ENCODE data around the gene PSMD7.

PSMD7 gene

GRCh38 chr16:74279266-74279665 lies 17.3 kb upstream of the PSMD7 start:
- DNase-seq (ENCODE audit: low read depth): no peak
- H3K4me3 ChIP-seq (ENCODE audit: low read length): no peak overlapping the region
- TF ChIP-seq, protein P1, sequence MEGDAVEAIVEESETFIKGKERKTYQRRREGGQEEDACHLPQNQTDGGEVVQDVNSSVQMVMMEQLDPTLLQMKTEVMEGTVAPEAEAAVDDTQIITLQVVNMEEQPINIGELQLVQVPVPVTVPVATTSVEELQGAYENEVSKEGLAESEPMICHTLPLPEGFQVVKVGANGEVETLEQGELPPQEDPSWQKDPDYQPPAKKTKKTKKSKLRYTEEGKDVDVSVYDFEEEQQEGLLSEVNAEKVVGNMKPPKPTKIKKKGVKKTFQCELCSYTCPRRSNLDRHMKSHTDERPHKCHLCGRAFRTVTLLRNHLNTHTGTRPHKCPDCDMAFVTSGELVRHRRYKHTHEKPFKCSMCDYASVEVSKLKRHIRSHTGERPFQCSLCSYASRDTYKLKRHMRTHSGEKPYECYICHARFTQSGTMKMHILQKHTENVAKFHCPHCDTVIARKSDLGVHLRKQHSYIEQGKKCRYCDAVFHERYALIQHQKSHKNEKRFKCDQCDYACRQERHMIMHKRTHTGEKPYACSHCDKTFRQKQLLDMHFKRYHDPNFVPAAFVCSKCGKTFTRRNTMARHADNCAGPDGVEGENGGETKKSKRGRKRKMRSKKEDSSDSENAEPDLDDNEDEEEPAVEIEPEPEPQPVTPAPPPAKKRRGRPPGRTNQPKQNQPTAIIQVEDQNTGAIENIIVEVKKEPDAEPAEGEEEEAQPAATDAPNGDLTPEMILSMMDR (IDR thresholded peaks at IDR 0.05; ENCODE audit: insufficient read depth, low read depth, low read length, missing control alignments): no peak

DNA sequence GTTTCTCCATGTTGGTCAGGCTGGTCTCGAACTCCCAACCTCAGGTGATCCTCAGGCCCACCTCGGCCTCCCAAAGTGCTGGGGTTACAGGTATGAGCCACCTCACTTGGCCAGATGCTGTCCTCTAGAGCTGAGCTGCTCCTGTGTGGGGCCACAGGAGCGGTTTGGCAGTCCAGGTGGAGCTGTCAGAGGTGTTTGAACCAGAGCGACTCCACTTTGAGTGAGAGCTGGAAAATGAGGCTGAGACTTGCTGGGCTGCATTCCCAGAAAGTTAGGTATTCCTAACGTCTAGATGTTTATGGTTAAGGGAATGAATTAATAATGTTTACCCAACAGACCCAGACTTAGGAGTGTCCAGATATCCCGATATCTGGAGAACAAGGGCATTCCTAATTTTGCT lies 16.8 kb upstream of the PSMD7 start:
- no peak for DNase-seq (ENCODE audit: low read depth)
- TF ChIP-seq, protein P1 (IDR thresholded peaks at IDR 0.05; ENCODE audit: insufficient read depth, low read depth, low read length, missing control alignments): no peak
- no peak overlapping the region for H3K4me3 ChIP-seq (ENCODE audit: low read length)

- no peak for DNase-seq (ENCODE audit: low read depth)
- no peak overlapping the region for H3K4me3 ChIP-seq (ENCODE audit: low read length)
- TF ChIP-seq, protein P1 (IDR thresholded peaks at IDR 0.05; ENCODE audit: insufficient read depth, low read depth, low read length, missing control alignments): no peak
These were observed 16.2 kb upstream of the PSMD7 start for GRCh38 chr16:74280448-74280847.

DNA sequence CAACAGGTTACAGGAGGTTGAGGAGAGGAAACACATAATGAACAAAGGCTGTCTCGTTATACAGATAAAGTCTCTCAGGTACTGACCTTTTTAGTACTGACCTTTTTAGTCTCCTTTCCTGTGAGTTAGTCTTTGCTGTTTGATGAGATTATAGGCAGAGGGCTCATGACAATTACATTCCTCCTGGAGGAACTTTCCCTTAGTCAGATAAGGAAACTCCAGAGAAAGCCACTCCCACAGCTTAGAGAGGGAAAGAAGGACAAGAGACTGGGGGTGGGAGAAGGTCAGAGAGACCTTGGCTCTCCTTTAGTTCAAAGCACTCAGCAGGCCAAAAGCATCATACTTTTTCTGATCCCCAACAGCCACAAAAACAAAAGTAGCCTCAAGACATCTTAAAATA lies 15.3 kb upstream of the PSMD7 start:
- TF ChIP-seq, protein P1 (IDR thresholded peaks at IDR 0.05; ENCODE audit: insufficient read depth, low read depth, low read length, missing control alignments): no peak
- no peak overlapping the region for H3K4me3 ChIP-seq (ENCODE audit: low read length)
- DNase-seq (ENCODE audit: low read depth): peak; percentile 38

DNA sequence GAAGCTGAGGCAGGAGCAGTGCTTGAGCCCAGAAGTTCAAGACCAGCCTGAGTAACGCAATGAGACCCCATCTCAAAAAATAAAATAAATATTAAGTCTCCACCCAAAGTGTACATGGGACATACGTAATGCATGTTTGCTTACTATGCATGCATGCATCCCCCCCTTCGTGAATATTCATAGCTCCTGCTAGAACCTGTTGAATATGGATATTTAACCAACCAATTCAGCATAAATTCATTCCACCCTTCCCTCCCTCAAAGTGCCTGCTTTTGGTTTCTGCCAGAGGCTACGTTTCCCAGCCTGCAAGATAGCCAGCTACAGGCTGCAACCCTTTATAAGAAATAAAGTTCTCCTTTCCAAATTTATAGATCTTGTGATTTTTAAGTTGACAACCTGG lies 12.9 kb upstream of the PSMD7 start:
- H3K4me3 ChIP-seq (ENCODE audit: low read length): no peak overlapping the region
- no peak for DNase-seq (ENCODE audit: low read depth)

GRCh38 chr16:74288065-74288464 lies 8.5 kb upstream of the PSMD7 start:
- DNase-seq (ENCODE audit: low read depth): no peak
- TF ChIP-seq, protein P1 (IDR thresholded peaks at IDR 0.05; ENCODE audit: insufficient read depth, low read depth, low read length, missing control alignments): no peak
- no peak overlapping the region for H3K4me3 ChIP-seq (ENCODE audit: low read length)

More for the DNA sequence above, 12.9 kb upstream of the PSMD7 start:
- TF ChIP-seq, protein P1 (IDR thresholded peaks at IDR 0.05; ENCODE audit: insufficient read depth, low read depth, low read length, missing control alignments): no peak

GRCh38 chr16:74290356-74290755 lies 6.3 kb upstream of the PSMD7 start:
- no peak overlapping the region for H3K4me3 ChIP-seq (ENCODE audit: low read length)
- TF ChIP-seq, protein P1 (IDR thresholded peaks at IDR 0.05; ENCODE audit: insufficient read depth, low read depth, low read length, missing control alignments): no peak
- DNase-seq (ENCODE audit: low read depth): no peak
